Astrocyte of the hippocampus (primary cell): ENCODE measurements around the gene MCC.
"Not testable (repeated sequence)": the region's sequence is repeated elsewhere in the genome, so short reads cannot be mapped to it uniquely, and the experiment has no call there.

Experiments used
- DNase-seq: peaks from one replicate; pipeline ENCODE4 v3.0.0; 2011; ENCODE audit warnings: low read depth, low spot score

The MCC gene

DNA sequence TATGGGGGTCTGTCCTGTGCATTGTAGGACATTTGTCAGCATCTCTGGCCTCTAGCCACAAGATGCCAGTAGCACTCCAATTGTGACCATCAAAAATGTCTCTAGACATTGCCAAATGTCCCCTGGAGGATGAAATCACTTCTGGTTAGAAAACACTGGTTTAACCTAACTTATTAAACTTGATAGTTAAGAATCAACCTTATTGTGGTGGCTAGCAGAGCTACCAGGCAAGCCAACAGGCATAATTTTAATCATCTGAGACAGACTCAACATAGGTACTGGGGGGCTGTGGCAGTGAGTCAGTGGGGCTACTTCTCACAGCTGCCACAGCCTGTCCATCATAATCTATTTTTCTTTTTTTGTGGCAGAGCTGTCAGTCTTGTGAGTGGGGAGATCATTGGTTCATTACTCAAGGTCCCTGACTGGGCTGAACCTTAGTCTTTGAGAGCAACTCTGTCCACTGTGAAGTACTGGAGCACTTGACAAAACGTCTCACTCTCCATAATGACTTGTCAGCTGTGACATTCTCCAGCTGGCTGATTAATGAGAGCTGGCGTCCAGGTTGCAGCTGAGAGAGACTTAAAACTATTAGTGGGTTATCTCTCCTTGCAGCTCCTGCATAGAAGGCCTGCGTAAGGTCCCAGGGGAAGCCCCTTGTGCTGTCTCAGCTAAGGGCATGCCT lies 403.7 kb downstream of the MCC start:
- peak; percentile 52 for DNase-seq

DNA sequence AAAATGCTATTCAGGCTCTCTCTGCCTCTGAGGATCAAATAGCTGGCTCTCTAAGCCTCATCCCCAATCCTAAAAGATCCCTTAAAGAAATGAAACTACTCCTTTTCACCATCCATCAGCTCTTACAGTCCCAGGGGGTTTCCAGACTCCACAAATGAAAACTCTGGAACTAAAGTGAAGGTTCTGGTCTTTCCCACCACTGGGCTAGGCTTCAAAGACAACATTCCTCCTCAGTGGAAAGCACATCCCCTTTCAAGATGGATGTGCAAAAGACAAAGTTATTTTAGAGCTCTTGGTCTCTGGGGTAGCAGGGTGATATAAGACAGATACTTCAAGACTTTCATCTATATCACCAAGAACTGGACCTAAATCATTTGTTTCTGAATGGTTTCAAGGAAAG lies 404.8 kb downstream of the MCC start:
- DNase-seq: no peak

DNA sequence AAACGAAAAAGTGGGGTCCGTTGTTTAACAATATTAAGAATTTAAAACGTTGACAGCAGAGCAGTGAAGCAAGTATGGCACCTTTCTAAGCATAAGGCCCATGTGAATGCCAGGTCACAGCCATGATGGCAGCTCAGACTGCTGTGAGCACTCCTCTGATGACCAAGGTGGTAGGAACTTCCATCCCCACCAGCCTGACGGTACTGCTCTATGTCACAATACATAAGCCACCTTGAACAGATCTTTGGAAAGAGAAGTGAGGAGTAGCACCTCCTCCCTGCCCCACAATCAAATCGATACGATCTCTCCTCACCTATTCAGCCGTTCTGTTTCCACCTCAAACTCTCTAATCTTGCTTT lies 405.7 kb downstream of the MCC start:
- no peak for DNase-seq

DNA sequence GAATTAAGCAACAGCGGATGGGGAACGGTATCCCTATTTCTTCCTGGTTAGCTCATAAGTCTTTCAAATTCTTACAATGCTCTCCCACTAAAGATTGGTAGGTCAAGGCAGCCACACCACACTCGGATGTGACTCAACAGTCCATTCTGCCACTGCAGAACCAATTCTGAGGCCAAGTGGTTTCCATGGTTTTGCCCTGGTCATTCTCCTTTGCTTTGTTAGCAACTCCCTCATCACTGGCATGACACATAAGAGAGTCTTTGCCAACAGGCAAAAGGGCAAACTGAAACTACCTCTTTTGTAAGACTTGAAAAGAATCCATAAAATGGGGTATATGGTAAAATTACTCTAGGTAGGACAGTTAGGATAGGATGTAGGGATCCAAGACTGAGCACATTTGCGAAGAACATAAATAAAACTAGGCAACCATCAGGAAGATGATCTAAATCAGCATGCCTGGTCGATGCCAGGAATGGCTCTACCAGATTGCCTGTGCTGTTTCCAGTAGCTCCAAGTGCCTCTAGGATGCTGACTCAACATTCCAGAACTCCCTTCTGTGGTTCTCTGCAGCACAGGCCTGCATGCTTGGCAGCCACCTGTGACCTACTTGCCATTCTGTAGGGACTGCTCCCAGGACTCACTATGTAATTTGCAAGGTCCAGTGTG lies 406.2 kb downstream of the MCC start:
- peak; percentile 88 for DNase-seq

DNA sequence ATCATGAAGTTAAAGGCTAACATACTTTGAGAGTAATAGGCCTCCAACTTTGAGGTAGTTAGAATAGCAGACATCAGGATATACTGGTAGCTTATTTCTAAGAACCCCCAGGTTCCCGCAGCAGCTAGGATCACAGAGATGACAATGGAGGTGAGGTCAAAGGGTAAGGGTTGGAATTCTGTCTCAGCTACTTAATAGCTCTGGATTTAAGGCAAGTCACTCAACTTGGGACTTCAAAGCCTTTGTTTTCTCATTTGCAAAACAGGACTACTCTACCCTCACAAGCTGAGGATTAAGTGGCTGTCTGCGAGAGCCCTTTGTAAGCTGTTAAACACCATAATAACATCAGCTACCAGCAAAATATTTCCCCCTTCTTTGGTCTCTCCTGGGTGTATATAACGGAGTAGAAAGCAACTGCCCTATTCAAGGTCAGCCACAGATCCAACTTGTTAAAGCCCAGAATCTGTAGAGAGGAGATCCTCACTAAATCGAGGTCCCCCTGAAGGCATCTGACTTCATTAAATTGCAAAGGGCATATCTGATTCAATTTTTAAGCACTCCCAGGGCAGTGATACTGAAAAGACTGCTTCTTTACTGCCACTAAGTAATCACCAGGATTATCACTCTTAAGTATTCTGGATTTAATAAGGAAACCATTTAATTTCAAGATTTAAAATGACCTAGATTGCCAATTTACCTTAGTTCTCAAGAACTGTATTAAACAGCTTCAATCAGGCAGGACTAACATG lies 407.0 kb downstream of the MCC start:
- DNase-seq: no peak

DNA sequence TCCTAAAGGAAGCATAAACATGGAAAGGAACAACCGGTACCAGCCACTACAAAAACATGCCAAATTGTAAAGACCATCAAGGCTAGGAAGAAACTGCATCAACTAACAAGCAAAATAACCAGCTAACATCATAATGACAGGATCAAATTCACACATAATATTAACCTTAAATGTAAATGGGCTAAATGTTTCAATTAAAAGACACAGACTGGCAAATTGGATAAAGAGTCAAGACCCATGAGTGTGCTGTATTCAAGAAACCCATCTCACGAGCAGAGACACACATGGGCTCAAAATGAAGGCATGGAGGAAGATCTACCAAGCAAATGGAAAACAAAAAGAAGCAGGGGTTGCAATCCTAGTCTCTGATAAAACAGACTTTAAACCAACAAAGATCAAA lies 411.6 kb downstream of the MCC start:
- DNase-seq: not testable (repeated sequence)

DNA sequence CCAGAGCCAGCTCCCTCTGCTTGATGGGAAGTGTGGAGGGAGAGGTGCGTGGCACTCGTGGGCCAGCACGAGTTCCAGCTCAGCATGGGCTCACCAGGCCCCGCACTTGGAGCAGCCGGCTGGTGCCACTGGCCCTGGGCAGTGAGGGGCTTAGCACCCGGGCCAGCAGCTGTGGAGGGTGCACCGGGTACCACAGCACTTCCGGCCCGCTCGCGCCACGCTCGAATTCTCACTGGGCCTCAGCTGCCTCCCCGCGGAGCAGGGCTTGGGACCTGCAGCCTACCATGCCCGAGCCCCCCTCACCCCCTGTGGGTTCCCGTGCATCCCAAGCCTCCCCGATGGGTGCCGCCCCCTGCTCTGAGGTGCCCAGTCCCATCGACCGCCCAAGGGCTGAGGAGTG lies 413.2 kb downstream of the MCC start:
- no peak for DNase-seq

DNA sequence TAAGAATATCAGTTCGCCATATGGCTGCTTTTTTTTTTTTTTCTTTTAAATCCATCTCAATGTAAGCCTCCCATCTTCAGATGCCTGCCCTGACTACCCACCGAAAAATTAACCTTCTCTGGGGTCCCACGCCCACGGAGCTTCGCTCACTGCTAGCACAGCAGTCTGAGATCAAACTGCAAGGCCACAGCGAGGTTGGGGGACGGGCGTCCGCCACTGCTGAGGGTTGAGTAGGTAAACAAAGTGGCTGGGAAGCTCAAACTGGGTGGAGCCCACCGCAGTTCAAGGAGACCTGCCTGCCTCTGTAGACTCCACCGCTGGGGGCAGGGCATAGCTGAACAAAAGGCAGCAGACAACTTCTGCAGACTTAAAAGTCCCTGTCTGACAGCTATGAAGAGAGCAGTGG lies 414.6 kb downstream of the MCC start:
- DNase-seq: not testable (repeated sequence)

DNA sequence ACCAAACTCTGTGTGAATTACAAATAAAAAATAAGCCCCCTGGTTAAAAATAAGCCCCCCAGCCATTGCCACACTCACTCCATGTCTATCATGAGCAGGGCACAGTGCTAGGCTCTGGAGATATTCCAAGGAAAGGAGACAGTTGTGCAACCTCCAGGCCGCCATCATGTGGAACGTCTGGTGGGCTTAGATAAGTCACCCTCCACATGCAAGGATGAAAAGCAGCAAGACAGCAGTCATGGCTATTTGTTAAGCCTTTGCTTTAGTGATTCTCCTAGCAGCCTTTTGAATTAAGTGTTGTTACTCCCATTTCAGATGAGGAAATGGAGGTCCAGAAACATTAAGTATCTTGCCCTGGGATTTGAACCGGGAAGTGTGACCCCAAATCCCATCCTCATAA lies 416.9 kb downstream of the MCC start:
- DNase-seq: no peak

DNA sequence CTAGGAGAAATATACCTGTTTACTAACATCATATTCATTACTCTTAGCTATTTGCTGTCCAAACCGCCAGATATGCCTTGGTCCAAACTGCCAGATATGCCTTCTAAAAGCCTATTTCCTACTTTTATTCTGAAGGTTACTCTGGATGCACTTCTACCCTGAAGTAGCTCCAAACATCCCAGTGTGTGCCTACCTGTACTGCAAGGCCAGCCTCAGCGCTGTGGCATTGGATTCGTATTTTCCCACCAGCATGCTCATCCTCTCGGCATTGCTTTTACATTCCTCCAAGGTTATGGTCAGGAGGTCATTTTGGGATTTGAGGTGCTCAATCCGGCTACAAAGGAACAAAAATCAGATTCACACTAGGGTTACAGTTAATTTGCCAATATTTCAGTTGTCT lies 417.4 kb downstream of the MCC start:
- DNase-seq: no peak

DNA sequence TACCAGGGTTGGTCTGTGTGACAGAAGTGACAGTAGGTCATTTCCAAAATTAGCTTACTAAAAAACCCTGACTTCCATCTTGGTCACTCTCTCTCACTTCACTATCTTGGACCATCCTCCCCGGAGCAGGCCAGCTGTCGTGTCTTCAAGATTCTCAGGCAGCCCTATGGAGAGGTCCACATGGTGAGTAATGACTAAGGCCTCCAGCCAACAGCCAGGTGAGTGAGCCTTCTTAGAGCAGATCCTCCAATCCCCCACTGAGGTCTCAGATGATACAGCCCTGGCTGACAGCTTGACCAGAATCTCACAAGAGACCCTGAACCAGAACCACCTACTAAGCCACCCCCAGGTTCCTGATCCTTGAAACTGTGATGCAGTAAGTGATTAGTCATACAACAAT lies 419.7 kb downstream of the MCC start:
- no peak for DNase-seq

DNA sequence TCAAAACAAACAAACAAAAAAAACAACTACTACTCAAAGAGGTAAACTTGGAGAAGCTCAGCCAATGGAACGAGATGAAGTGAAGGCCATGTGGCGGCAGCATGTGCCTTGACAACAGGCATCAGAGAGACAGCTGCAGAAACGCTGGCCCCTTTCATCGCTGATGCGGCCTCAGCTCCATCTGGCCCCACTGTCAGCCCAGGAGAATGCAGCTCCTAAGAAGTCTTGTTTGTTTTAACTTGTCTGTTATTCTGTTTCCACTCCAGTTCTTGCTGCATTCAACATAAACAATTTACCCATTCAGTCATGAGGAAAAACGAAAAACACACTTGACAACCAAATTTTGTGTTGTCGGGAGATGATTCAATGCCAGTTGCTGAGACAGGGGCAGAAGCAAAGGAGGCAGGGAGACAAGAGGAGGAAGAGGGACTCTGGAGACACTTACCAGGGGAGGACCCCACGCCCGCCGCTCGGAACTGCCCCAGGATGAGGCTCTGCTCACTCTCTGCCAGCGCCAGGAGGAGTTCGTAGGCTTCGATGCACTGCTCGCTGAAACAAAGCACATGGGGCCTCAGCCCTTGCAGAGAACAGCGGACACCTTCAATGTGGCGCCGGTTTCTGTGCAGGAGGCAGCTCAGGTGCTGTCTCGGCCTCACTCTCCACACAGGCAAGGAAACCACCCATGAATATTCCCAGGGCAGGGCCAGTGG lies 420.5 kb downstream of the MCC start:
- DNase-seq: no peak

DNA sequence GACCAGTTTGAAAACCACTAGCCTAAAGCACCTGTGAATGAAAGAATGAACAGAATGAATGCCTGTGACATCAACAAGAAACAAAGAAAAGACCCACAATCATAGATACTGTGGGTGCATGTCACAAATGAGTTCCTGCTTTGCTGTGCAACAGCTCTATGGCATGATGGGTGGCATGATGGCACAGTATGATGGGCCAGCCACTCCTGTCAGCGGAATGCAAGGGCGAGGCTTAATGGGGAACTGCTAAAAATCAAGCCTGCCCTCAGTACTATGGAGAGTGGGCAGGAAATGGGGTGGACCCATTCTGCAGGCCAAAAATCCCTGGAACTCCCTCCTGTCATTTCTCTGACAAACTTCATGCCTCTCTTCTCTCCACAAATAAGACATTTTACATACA lies 422.6 kb downstream of the MCC start:
- no peak for DNase-seq

DNA sequence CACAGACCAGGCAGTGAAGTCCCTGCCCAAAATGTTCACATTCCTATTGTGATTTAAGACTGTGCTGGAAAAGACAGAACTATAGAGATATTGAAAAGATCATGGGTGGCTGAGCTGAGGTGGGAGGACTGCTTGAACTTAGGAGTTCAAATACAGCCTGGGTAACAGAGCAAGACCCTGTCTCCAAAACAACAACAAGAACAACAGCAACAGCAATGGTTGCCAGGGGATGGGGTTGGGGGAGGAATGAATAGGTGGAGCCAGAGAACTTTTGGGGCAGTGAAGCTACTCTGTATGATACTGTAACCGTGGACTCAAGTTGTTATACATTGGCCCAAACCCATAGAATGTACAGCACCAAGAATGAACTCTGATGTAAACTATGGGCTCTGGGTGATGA lies 423.4 kb downstream of the MCC start:
- DNase-seq: no peak

DNA sequence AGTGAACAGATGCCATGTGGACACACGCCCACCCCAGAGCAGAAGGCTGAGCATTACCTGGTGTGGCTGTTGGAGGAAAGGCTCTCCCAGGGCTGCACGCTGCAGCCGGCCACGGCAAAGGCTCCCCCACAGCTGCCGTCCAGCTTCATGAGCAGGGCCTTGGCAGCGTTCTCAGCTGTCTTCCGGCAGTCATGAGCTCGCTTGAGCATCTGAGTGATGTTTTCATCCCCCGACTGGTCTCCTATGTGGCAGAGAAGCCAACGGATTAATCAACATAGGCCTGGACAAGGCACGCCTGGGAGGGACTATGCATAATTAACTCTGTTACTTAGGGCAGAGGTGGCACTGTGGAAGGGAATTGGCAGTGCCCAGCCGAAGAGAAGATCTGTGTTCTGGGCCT lies 424.3 kb downstream of the MCC start:
- no peak for DNase-seq

DNA sequence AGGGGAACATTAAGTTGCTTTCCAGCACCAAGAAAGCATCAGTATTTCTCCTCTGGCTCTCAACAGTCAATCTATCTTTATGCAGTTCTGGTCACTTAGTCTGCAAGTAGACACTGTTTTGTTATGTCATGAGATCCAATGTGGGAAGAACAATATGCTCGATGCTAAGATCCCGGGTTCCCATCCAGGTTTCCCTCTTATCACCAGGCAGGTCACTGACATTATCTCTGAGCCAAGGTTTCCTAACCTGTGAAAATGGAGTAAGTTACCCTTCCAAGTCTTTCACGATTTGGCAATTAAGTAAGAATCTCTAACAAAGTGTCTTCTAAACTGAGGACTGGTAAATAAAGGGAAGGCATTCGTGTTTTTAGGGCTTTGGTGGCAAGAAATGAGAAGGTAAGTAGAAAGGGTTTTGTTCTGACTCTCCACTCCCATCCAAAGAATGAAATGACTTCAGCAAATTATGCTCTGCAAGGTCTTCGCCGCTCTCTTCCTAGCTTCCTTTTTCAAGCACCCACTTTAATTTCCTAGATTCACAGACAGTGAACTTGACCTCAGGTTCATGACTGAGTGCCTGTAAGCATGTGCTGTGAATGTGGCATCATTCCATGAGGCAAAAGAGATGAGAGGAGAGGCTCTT lies 425.3 kb downstream of the MCC start:
- DNase-seq: no peak

DNA sequence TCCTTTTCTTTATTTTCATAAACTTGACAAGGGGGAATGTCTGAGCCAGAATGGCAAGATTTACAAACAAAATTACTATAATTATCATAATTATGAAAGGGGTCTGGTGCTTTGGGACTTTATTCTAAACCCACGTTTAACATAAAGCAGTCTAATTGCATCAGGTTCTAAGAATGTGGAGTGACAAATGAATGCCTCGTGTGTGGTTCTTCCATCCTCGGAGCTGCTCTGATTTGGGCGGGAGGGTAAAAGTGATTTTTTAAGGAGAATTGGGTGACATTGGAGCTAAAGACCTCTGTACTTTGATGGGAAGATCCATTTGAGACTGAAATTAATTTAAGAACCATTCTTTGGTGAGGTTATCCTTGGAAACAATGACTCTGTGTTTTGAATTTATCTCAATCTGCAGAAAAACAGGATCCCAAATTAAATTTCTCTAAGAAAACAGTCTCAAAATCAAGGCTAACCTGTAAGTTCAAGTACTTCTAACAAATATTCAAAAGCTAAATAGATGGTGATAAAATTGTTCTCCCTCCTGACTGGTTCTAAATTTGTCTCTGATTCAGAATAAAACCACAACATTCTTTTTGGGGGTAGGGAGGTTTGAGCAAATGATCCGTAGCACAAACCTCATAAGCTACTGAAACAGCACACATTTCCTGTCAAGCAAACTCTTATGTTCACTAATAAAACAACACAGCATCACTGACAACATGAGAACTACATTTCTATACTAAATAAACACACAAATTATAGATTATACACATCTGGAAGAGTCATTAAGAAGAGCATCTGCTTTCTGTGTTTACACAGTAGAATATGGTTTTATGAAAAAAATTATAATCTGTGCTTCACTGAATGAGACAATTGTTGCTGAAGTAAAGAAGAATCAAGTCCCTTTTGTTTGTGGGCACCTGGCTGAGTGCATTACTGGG lies 426.1 kb downstream of the MCC start:
- DNase-seq: peak; percentile 83

DNA sequence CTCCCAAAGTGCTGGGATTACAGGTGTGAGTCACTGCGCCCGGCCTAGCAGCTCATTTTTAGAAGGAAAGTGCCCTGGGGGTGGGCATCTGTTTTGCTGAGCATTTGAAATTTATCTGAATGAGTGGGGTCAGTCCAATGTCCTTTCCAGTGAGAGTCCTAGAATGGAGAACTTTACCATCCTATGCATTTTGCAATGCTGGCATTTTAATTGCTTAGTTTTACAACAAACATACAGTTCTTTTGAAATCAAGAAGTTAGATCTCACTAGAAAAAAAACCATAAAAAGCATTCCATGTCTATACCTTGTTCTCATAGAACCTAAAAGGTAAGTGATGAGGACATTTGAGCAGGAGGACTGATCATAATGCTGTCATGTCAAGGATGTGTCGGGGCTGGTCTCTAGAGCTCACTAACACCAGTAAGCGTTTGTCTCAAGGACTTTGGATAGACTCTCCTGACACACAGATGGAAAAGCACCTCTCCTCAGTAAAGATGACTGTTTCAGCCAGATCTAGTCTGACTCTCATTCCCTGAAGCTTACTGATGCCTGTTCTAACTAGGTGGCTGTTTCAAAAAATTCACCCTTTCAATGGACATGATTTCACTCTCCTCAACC lies 427.7 kb downstream of the MCC start:
- no peak for DNase-seq

DNA sequence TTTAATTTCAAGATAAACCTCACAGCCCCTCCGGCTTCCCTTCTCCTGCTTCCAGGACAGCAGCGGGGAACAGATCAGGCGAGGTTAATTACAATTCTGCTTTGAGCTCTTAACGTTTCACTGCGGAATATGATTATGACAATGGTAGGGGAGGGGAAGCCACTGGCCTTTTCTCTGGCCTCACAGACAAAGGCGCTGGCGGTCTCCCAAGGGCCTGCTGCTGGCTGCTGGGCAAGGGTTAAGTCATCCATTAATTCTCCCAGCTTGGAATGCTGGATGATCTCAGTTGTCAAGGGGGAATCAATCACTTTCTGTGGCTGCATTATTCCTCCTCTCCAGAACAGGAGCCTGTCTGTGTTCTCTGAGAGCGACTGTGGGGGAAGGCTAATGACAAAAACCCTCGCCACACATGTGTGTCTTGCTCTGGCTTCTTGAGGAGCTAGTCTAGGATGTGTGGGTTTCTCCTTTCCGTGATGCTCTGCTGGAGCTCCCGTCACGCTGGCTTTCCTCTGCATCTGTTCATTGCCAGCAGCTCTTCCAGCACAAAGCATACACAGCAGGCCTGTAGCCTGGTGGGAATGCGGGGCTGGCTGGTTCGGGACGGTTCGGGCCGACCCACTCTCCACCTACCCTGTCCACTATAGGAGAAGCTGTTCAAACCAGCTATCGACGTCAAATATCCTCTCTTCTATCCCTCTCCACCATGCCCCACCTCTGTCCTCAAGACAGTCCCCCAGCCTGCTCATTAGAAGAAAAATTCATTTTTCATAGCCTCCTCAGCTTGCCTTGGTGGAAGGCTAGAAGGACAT lies 428.8 kb downstream of the MCC start:
- peak; percentile 92 for DNase-seq
